Right atrium auricular region (tissue), 2 donors: Measurements from ENCODE around the gene RBP7. TPM values are rescaled to one million over a fixed set of nuclear protein-coding genes. Genes with fewer than 3 reads are reported as not detected.

Experiments
- DNase-seq: peaks from one replicate; pipeline ENCODE4 v3.0.0-alpha.2; 2019; ENCODE audit warnings: low spot score
- H3K27ac ChIP-seq, 2 donors: fragments of 200-600 bp; sonication (generic); 1 replicate in 1 of 2; 2 replicates in 1 of 2; pipeline ENCODE4 v1.5.1; 2016 to 2019
- H3K27me3 ChIP-seq, 2 donors: fragments of 200-600 bp; sonication (generic); one replicate each; pipeline versions ENCODE4 v1.5.1 to v1.6.0; 2017 to 2019
- H3K36me3 ChIP-seq: fragments of 200-600 bp; sonication (generic); one replicate; pipeline ENCODE4 v1.5.1; 2016
- H3K4me1 ChIP-seq, 2 donors: fragments of 200-600 bp; sonication (generic); one replicate each; pipeline versions ENCODE4 v1.5.1 to v1.6.0; 2017 to 2019
- H3K4me3 ChIP-seq, 2 donors: fragments of 200-600 bp; sonication (generic); 1 replicate in 1 of 2; 2 replicates in 1 of 2; pipeline ENCODE4 v1.5.1; 2017 to 2019; ENCODE audit warnings: mild to moderate bottlenecking in 1 of 2, moderate library complexity in 1 of 2
- H3K9me3 ChIP-seq, 2 donors: fragments of 200-600 bp; sonication (generic); one replicate each; pipeline ENCODE4 v1.5.1; 2019
- total RNA-seq, 2 donors: library from RNA; depleted of rRNA; stranded (reverse); fragments of >200 nt; gene quantifications; one replicate each; pipeline ENCODE4 v1.1.0, GENCODE V29; 2016
- TF ChIP-seq, protein P1 (sequence below), 2 donors: fragments of 200-600 bp; sonication (generic); IDR thresholded peaks; one replicate each; pipeline ENCODE4 v1.5.1; 2019; ENCODE audit warnings: antibody characterized with exemption in 2 of 2

RBP7 gene
- total RNA-seq, 2 donors from 2014 or later, result 31.4 to 33.9 TPM

DNA sequence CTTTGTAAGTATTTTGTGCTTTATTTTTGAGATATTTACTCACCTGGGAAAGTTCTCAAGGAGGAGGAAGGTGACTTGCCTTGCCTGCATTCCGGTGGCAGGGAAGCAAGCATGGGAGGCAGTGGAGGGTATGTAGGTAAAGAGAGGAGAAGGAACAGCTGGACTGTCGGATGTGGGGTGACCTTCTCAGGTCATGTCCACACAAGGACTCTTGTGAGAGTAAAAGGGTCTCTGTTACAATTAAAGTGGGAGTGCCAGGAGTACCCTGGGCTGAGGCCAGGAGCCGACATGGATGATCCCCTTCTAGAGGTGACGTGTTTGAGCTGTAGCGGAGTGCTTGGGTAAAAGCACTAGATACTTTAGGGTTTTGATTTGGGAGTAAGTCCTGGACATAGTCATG is 60.8 kb downstream of the RBP7 start:
- H3K4me3 ChIP-seq, result no peak overlapping the region
- H3K27ac ChIP-seq, result peak overlapping the region in 1 of 2 donors; percentile 27
- TF ChIP-seq, protein P1, sequence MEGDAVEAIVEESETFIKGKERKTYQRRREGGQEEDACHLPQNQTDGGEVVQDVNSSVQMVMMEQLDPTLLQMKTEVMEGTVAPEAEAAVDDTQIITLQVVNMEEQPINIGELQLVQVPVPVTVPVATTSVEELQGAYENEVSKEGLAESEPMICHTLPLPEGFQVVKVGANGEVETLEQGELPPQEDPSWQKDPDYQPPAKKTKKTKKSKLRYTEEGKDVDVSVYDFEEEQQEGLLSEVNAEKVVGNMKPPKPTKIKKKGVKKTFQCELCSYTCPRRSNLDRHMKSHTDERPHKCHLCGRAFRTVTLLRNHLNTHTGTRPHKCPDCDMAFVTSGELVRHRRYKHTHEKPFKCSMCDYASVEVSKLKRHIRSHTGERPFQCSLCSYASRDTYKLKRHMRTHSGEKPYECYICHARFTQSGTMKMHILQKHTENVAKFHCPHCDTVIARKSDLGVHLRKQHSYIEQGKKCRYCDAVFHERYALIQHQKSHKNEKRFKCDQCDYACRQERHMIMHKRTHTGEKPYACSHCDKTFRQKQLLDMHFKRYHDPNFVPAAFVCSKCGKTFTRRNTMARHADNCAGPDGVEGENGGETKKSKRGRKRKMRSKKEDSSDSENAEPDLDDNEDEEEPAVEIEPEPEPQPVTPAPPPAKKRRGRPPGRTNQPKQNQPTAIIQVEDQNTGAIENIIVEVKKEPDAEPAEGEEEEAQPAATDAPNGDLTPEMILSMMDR (IDR thresholded peaks at IDR 0.05), result no peak
- no peaks in the 10 kb centered on the region for H3K36me3 ChIP-seq
- no peak for DNase-seq
- no peaks in the 10 kb centered on the region for H3K9me3 ChIP-seq
- peaks cover 0 to 47% of the 10 kb centered on the region in 2 donors for H3K4me1 ChIP-seq
- H3K27me3 ChIP-seq, result no peaks in the 10 kb centered on the region

DNA sequence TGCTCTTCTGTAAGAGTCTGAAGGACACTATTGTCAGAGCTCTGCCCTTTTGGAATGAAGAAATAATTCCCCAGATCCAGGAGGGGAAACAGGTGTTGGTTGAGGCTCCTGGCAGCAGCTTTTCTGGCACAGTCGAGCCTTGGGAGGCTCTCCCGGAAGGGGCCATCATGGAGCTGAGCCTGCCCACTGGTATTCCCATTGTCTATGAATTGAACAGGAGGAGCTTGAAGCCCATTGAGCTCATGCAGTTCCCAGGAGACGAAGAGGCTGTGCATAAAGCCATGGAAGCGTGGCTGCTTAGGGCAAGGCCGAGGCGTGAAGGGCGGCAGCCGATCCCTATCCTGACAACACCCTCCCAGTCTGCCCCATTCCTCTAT is 62.3 kb downstream of the RBP7 start:
- Histone ChIP-seq H3K4me3 (no peak overlapping the region), H3K27ac (no peak overlapping the region), H3K9me3 (no peaks in the 10 kb centered on the region), H3K4me1 (peaks cover 0 to 53% of the 10 kb centered on the region in 2 donors), H3K36me3 (no peaks in the 10 kb centered on the region), H3K27me3 (no peaks in the 10 kb centered on the region)
- TF ChIP-seq, protein P1 (IDR thresholded peaks at IDR 0.05), result no peak
- no peak for DNase-seq

DNA sequence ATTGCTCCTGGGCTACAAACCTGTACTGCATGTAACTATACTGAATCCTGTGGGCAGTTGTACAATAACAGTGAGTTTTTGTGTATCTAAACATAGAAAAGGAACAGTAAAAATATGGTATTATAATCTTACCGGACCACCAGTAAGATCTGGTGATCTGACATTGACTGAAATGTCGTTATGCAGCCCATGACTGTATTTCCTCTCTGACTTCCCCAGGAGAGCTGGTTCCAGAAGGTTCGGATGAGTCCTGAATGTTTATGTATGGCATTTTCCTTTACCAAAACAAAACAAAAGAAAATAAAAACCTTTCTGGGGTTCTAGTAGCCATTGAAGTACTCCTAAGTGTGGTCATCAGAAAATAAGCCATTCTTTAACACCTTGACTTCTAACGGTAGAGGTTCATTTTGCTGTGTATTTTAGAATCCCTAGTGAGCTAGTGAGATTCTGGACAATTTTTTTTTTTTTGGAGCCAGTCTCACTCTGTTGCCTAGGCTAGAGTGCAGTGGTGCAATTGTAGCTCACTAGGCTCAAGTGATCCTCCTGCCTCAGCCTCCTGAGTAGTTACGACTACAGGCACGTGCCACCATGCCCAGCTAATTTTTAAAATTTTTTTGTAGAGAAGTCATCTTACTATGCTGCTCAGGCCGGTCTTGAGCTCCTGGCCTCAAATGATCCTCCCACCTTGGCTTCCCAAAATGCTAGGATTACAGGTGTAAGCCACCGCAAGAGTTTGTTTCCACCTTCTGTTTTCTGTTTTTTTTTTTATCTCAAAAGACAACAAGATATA is 63.5 kb downstream of the RBP7 start:
- H3K27ac ChIP-seq, result no peak overlapping the region
- H3K36me3 ChIP-seq, result no peaks in the 10 kb centered on the region
- no peaks in the 10 kb centered on the region for H3K9me3 ChIP-seq
- no peak for DNase-seq
- no peaks in the 10 kb centered on the region for H3K27me3 ChIP-seq
- TF ChIP-seq, protein P1 (IDR thresholded peaks at IDR 0.05), result no peak
- no peak overlapping the region for H3K4me3 ChIP-seq
- H3K4me1 ChIP-seq, result peaks cover 0 to 58% of the 10 kb centered on the region in 2 donors

DNA sequence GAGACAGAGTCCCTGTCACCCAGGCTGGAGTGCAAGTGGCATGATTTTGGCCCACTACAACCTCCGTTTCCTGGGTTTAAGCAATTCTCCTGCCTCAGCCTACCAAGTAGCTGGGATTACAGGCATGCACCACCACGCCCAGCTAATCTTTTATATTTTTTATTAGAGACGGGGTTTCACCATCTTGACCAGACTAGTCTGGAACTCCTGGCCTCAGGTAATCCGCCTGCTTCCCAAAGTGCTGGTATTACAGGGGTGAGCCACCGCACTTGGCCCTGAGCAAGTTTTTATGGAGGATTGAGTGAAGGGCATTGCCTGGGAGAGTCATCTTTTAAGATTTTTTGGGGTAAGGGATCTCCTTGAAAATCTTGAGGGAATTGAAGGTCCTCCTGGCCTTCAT is 64.2 kb downstream of the RBP7 start:
- Histone ChIP-seq H3K4me1 (peaks cover 0 to 58% of the 10 kb centered on the region in 2 donors), H3K27ac (no peak overlapping the region), H3K27me3 (no peaks in the 10 kb centered on the region)

DNA sequence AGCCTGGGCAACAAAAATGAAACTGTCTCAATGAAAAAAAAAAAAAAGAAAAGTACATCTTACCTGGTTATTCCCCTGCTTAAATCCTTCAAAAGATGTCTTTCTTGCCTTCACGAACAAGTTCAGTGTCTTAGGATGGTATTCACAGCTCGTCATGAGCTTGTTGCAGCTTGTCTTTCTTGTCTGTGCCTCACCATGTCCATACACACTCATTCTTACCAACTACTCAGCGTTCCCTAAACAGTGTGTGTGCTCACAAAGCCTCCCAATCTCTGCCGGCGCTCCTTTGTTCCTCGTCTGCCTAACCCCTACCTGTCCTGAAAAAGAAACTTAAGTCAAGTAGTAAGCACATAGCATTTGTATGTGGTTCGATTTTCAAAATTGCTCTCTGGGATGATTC is 66.8 kb downstream of the RBP7 start:
- Histone ChIP-seq H3K27ac (peak overlapping the region in 1 of 2 donors; percentile 26), H3K4me3 (no peak overlapping the region), H3K9me3 (no peaks in the 10 kb centered on the region), H3K36me3 (no peaks in the 10 kb centered on the region), H3K27me3 (no peaks in the 10 kb centered on the region), H3K4me1 (peaks cover 0 to 54% of the 10 kb centered on the region in 2 donors)
- TF ChIP-seq, protein P1 (IDR thresholded peaks at IDR 0.05), result no peak
- no peak for DNase-seq

More for the DNA sequence above, 64.2 kb downstream of the RBP7 start:
- no peak overlapping the region for H3K4me3 ChIP-seq
- no peaks in the 10 kb centered on the region for H3K36me3 ChIP-seq
- TF ChIP-seq, protein P1 (IDR thresholded peaks at IDR 0.05), result no peak
- no peak for DNase-seq
- H3K9me3 ChIP-seq, result no peaks in the 10 kb centered on the region
